Activated CD4-positive, alpha-beta T cell treated with anti-CD3 and anti-CD28 coated beads, Interleukin-2, amount 10 ng/mL, durations not matched to agents 7 days and 5 days (primary cell): ENCODE data around the gene OSBPL6. TPM values are rescaled to one million over a fixed set of nuclear protein-coding genes. Genes with fewer than 3 reads are reported as not detected.
"Not testable (repeated sequence)": the region's sequence is repeated elsewhere in the genome, so short reads cannot be mapped to it uniquely, and the experiment has no call there.

ENCODE experiments used
- CTCF ChIA-PET: fragments of 350-600 bp; sonication (Branson Sonifier 250); formaldehyde crosslinking; loops from one replicate; lab custom pipeline; 2021; ENCODE audit warnings: antibody characterized with exemption; lab: Charles Lee
- POLR2A ChIA-PET: fragments of 350-600 bp; sonication (Branson Sonifier 250); formaldehyde crosslinking; loops from one replicate; lab custom pipeline; 2021; ENCODE audit warnings: antibody characterized with exemption; lab: Charles Lee
- DNase-seq: peaks from one replicate; pipeline ENCODE4 v3.0.0-alpha.2; 2020
- H3K27ac Mint-ChIP-seq: one replicate; pipeline ENCODE4 v1.8.0; 2021; ENCODE audit warnings: mild to moderate bottlenecking, moderate library complexity, mixed read lengths
- H3K27me3 Mint-ChIP-seq: one replicate; pipeline ENCODE4 v1.8.0; 2021; ENCODE audit warnings: mixed read lengths
- H3K36me3 Mint-ChIP-seq: one replicate; pipeline ENCODE4 v1.8.0; 2021; ENCODE audit warnings: low read depth, mixed read lengths
- H3K4me1 Mint-ChIP-seq: one replicate; pipeline ENCODE4 v1.8.0; 2021; ENCODE audit warnings: mixed read lengths
- H3K4me3 Mint-ChIP-seq: one replicate; pipeline ENCODE4 v1.8.0; 2021; ENCODE audit warnings: mild to moderate bottlenecking, moderate library complexity, mixed read lengths
- H3K9me3 Mint-ChIP-seq: one replicate; pipeline ENCODE4 v1.8.0; 2021; ENCODE audit warnings: mixed read lengths
- total RNA-seq, 2 experiments: library from RNA; stranded (reverse); gene quantifications; one replicate each; pipeline ENCODE4 v1.2.3, GENCODE V29; 2021

The OSBPL6 gene
- under 1 TPM; 0.35 to 0.52 TPM for total RNA-seq

GRCh38 chr2:178193823-178194599 is at the start of gene OSBPL6:
OSBPL6 (plus strand) TSS chr2:178194512; CDS start chr2:178306185, 111,673 bp downstream.
- Mint-ChIP-seq H3K27me3 (peaks cover 60% of the 10 kb centered on the region), H3K4me1 (peaks cover 9% of the 10 kb centered on the region), H3K9me3 (no peaks in the 10 kb centered on the region), H3K27ac (no peak within 1 kb of the TSS), H3K36me3 (no peaks in the 10 kb centered on the region), H3K4me3 (peak within 1 kb of the TSS; percentile 72)
- DNase-seq: peak; percentile 71
- POLR2A ChIA-PET: no interaction called here
- CTCF ChIA-PET: no interaction called here

GRCh38 chr2:178152033-178152432 is 42.3 kb upstream of the OSBPL6 start:
- H3K27ac Mint-ChIP-seq: no peak overlapping the region
- H3K4me3 Mint-ChIP-seq: no peak overlapping the region
- H3K9me3 Mint-ChIP-seq: peaks cover 2% of the 10 kb centered on the region
- H3K4me1 Mint-ChIP-seq: no peaks in the 10 kb centered on the region
- CTCF ChIA-PET: no interaction called here
- POLR2A ChIA-PET: no interaction called here
- peaks cover 13% of the 10 kb centered on the region for H3K27me3 Mint-ChIP-seq
- no peak for DNase-seq
- no peaks in the 10 kb centered on the region for H3K36me3 Mint-ChIP-seq

- Mint-ChIP-seq H3K27me3 (peaks cover 13% of the 10 kb centered on the region), H3K27ac (no peak overlapping the region), H3K4me1 (no peaks in the 10 kb centered on the region), H3K9me3 (peaks cover 2% of the 10 kb centered on the region), H3K4me3 (no peak overlapping the region), H3K36me3 (no peaks in the 10 kb centered on the region)
- ChIA-PET POLR2A (no interaction called here), CTCF (no interaction called here)
- DNase-seq: no peak
These were observed 41.8 kb upstream of the OSBPL6 start for GRCh38 chr2:178152542-178152941.

GRCh38 chr2:178152977-178153376 is 41.3 kb upstream of the OSBPL6 start:
- no peaks in the 10 kb centered on the region for H3K36me3 Mint-ChIP-seq
- CTCF ChIA-PET: no interaction called here

GRCh38 chr2:178153878-178154277 is 40.4 kb upstream of the OSBPL6 start:
- peaks cover 13% of the 10 kb centered on the region for H3K27me3 Mint-ChIP-seq
- H3K4me1 Mint-ChIP-seq, H3K4me3 Mint-ChIP-seq, H3K27ac Mint-ChIP-seq, H3K9me3 Mint-ChIP-seq, POLR2A ChIA-PET, H3K36me3 Mint-ChIP-seq, DNase-seq, CTCF ChIA-PET: not testable (repeated sequence)

More at GRCh38 chr2:178152977-178153376, 41.3 kb upstream of the OSBPL6 start:
- no peaks in the 10 kb centered on the region for H3K4me1 Mint-ChIP-seq
- H3K27me3 Mint-ChIP-seq: peaks cover 12% of the 10 kb centered on the region
- H3K4me3 Mint-ChIP-seq: no peak overlapping the region
- no peak for DNase-seq
- POLR2A ChIA-PET: no interaction called here
- H3K9me3 Mint-ChIP-seq: peaks cover 2% of the 10 kb centered on the region
- no peak overlapping the region for H3K27ac Mint-ChIP-seq

GRCh38 chr2:178155524-178155923 is 38.8 kb upstream of the OSBPL6 start:
- ChIA-PET CTCF (no interaction called here), POLR2A (no interaction called here)
- H3K36me3 Mint-ChIP-seq: no peaks in the 10 kb centered on the region
- peaks cover 2% of the 10 kb centered on the region for H3K9me3 Mint-ChIP-seq
- H3K4me1 Mint-ChIP-seq: no peaks in the 10 kb centered on the region
- no peak overlapping the region for H3K4me3 Mint-ChIP-seq
- no peak overlapping the region for H3K27ac Mint-ChIP-seq
- no peak for DNase-seq
- peaks cover 12% of the 10 kb centered on the region for H3K27me3 Mint-ChIP-seq

GRCh38 chr2:178157574-178157973 is 36.7 kb upstream of the OSBPL6 start:
- POLR2A ChIA-PET: no interaction called here
- Mint-ChIP-seq H3K4me3 (no peak overlapping the region), H3K36me3 (no peaks in the 10 kb centered on the region), H3K9me3 (peaks cover 2% of the 10 kb centered on the region), H3K4me1 (no peaks in the 10 kb centered on the region), H3K27ac (no peak overlapping the region), H3K27me3 (peaks cover 16% of the 10 kb centered on the region)
- CTCF ChIA-PET: no interaction called here
- DNase-seq: no peak

GRCh38 chr2:178159966-178160365 is 34.3 kb upstream of the OSBPL6 start:
- DNase-seq: no peak
- H3K36me3 Mint-ChIP-seq: no peaks in the 10 kb centered on the region
- peaks cover 14% of the 10 kb centered on the region for H3K27me3 Mint-ChIP-seq
- H3K9me3 Mint-ChIP-seq: peaks cover 2% of the 10 kb centered on the region
- CTCF ChIA-PET: no interaction called here
- H3K27ac Mint-ChIP-seq: no peak overlapping the region
- no peak overlapping the region for H3K4me3 Mint-ChIP-seq
- POLR2A ChIA-PET: no interaction called here
- no peaks in the 10 kb centered on the region for H3K4me1 Mint-ChIP-seq

GRCh38 chr2:178160601-178161000 is 33.7 kb upstream of the OSBPL6 start:
- Mint-ChIP-seq H3K4me1 (no peaks in the 10 kb centered on the region), H3K27ac (no peak overlapping the region), H3K27me3 (peaks cover 14% of the 10 kb centered on the region), H3K4me3 (no peak overlapping the region), H3K36me3 (no peaks in the 10 kb centered on the region), H3K9me3 (no peaks in the 10 kb centered on the region)
- no peak for DNase-seq
- ChIA-PET CTCF (no interaction called here), POLR2A (no interaction called here)

GRCh38 chr2:178163395-178163794 is 30.9 kb upstream of the OSBPL6 start:
- H3K4me1 Mint-ChIP-seq: no peaks in the 10 kb centered on the region
- H3K36me3 Mint-ChIP-seq: no peaks in the 10 kb centered on the region
- no peak overlapping the region for H3K27ac Mint-ChIP-seq
- no peak for DNase-seq
- ChIA-PET CTCF (no interaction called here), POLR2A (no interaction called here)
- no peaks in the 10 kb centered on the region for H3K9me3 Mint-ChIP-seq
- no peak overlapping the region for H3K4me3 Mint-ChIP-seq
- peaks cover 14% of the 10 kb centered on the region for H3K27me3 Mint-ChIP-seq

- no peaks in the 10 kb centered on the region for H3K4me1 Mint-ChIP-seq
- CTCF ChIA-PET: no interaction called here
These were observed 30.4 kb upstream of the OSBPL6 start for GRCh38 chr2:178163911-178164310.

GRCh38 chr2:178173657-178174056 is 20.7 kb upstream of the OSBPL6 start:
- H3K27me3 Mint-ChIP-seq: peaks cover 17% of the 10 kb centered on the region
- no peaks in the 10 kb centered on the region for H3K36me3 Mint-ChIP-seq
- CTCF ChIA-PET: no interaction called here
- H3K9me3 Mint-ChIP-seq: no peaks in the 10 kb centered on the region
- no peak for DNase-seq
- no peak overlapping the region for H3K4me3 Mint-ChIP-seq
- H3K4me1 Mint-ChIP-seq: no peaks in the 10 kb centered on the region
- POLR2A ChIA-PET: no interaction called here
- H3K27ac Mint-ChIP-seq: no peak overlapping the region

More at GRCh38 chr2:178163911-178164310, 30.4 kb upstream of the OSBPL6 start:
- POLR2A ChIA-PET: no interaction called here
- no peaks in the 10 kb centered on the region for H3K9me3 Mint-ChIP-seq
- no peaks in the 10 kb centered on the region for H3K36me3 Mint-ChIP-seq
- no peak overlapping the region for H3K27ac Mint-ChIP-seq
- peaks cover 11% of the 10 kb centered on the region for H3K27me3 Mint-ChIP-seq
- H3K4me3 Mint-ChIP-seq: no peak overlapping the region
- DNase-seq: no peak

GRCh38 chr2:178177066-178177679 is 17.1 kb upstream of the OSBPL6 start:
- CTCF ChIA-PET: no interaction called here
- no peak for DNase-seq
- H3K9me3 Mint-ChIP-seq: no peaks in the 10 kb centered on the region
- H3K27me3 Mint-ChIP-seq: peaks cover 16% of the 10 kb centered on the region
- POLR2A ChIA-PET: no interaction called here
- no peaks in the 10 kb centered on the region for H3K36me3 Mint-ChIP-seq
- no peak overlapping the region for H3K4me3 Mint-ChIP-seq
- no peaks in the 10 kb centered on the region for H3K4me1 Mint-ChIP-seq
- no peak overlapping the region for H3K27ac Mint-ChIP-seq
